ENCODE data around the gene ARHGEF18. TPM values are rescaled to one million over a fixed set of nuclear protein-coding genes. Genes with fewer than 3 reads are reported as not detected.

Gene ARHGEF18
- total RNA-seq = 40.0 and 51.2 TPM in 2 replicates

DNA sequence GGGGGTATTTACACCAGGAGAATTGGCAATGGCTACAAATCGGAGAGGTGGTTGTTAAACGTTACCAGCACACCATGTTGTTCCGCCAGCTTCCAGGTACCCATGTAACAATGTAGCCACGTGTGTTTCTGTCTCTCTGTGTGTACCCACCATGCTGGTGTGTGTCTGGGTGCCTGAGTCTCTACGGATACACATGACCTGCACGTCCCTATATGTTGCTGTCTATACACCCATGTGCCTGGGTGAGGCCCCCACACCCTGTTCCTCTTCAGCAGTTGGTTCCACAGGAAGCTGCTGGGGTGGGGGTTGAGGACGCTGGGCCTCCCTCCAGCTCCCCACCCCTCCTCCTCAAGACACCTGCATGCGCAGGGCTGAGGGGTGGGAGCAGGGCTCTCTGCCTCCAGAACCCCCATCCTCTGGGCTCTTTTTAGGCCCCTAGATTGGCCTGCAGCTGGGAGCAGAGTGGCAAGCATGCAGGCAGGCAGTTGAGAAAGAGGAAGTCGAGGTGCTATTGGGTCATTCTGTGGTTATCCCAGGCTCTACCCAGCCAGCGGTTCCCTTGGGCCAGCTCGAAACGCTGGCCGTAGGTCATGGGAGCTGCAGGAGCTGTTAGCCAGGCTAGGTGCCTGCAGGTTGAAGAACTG is at the start of gene ARHGEF18:
Gene ARHGEF18 (plus strand): TSS at position 351 of the 644 bp plus-strand sequence. CDS start 13,954 bp downstream, outside the sequence.

Other genes with a start within 250 kb of the ARHGEF18 start
- 13.1 and 28.9 TPM in 2 replicates for gene INSR, start 54.5 kb upstream of the ARHGEF18 start, total RNA-seq
- gene PEX11G, start 140.1 kb downstream of the ARHGEF18 start, total RNA-seq = 3.2 and 4.1 TPM in 2 replicates
- gene ZNF358, start 167.2 kb downstream of the ARHGEF18 start, total RNA-seq = 8.2 and 16.5 TPM in 2 replicates
- gene MCOLN1, start 173.7 kb downstream of the ARHGEF18 start, total RNA-seq = 4.5 and 4.6 TPM in 2 replicates
- 60.2 and 96.3 TPM in 2 replicates for gene PNPLA6, start 186.8 kb downstream of the ARHGEF18 start, total RNA-seq
- gene CAMSAP3, start 246.9 kb downstream of the ARHGEF18 start, total RNA-seq = not detected in 2 replicates